ENCODE data around the gene PRKCH.

DNA sequence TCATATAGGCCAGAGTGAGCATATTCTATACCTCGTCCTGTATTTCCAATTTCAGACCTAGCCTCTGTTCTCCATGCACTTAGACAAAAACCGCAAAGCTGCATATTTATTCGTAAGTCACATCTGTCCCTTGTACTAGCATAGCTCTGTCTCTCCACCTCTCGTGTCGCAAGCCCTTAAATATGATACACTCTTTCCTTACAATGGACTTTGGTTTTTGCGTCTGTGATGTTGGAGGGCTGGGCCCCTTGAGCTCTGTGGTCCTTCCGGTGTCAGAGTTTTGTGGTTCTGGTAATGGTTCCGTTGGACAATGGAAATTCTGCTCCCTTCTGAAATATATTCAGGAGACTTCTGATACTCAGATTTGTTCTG lies 11.3 kb downstream of the PRKCH start:
- TF ChIP-seq CTCF (CRISPR knock-in tag; IDR thresholded peaks at IDR 0.05) (no peak), CEBPB (IDR thresholded peaks at IDR 0.05; ENCODE audit: borderline replicate concordance, low read depth, low read length) (no peak)
- TF ChIP-seq, protein P1, sequence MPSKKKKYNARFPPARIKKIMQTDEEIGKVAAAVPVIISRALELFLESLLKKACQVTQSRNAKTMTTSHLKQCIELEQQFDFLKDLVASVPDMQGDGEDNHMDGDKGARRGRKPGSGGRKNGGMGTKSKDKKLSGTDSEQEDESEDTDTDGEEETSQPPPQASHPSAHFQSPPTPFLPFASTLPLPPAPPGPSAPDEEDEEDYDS (CRISPR knock-in tag; IDR thresholded peaks at IDR 0.05) = no peak
- TF ChIP-seq, protein P2, sequence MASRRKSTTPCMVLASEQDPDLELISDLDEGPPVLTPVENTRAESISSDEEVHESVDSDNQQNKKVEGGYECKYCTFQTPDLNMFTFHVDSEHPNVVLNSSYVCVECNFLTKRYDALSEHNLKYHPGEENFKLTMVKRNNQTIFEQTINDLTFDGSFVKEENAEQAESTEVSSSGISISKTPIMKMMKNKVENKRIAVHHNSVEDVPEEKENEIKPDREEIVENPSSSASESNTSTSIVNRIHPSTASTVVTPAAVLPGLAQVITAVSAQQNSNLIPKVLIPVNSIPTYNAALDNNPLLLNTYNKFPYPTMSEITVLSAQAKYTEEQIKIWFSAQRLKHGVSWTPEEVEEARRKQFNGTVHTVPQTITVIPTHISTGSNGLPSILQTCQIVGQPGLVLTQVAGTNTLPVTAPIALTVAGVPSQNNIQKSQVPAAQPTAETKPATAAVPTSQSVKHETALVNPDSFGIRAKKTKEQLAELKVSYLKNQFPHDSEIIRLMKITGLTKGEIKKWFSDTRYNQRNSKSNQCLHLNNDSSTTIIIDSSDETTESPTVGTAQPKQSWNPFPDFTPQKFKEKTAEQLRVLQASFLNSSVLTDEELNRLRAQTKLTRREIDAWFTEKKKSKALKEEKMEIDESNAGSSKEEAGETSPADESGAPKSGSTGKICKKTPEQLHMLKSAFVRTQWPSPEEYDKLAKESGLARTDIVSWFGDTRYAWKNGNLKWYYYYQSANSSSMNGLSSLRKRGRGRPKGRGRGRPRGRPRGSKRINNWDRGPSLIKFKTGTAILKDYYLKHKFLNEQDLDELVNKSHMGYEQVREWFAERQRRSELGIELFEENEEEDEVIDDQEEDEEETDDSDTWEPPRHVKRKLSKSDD (CRISPR knock-in tag; IDR thresholded peaks at IDR 0.05; ENCODE audit: low read depth) = no peak
